ENCODE measurements around the gene DSCAML1. TPM values are rescaled to one million over a fixed set of nuclear protein-coding genes. Genes with fewer than 3 reads are reported as not detected.

Gene DSCAML1
- total RNA-seq, 1 experiment from 2014 or later = 0.15 TPM

GRCh38 chr11:117413616-117414015 is 383.4 kb downstream of the DSCAML1 start:
- no peak overlapping the region for H4K5ac ChIP-seq (ENCODE audit: insufficient read length, low read depth, low read length)
- Mint-ChIP-seq H3K4me3 (no peak overlapping the region; a peak in 1 of 5 replicates), H3K27me3 (ENCODE audit: low read depth) (peaks cover 4% of the 10 kb centered on the region), H3K27ac (no peak overlapping the region; a peak in 1 of 7 replicates), H3K4me1 (peaks cover 17 to 20% of the 10 kb centered on the region in 2 experiments), H3K36me3 (ENCODE audit: insufficient read depth in 1 of 3, low read depth in 3 of 3) (peaks cover 9 to 13% (median 12%) of the 10 kb centered on the region in 3 experiments; a peak in 6 of 7 replicates), H3K9me3 (no peaks in the 10 kb centered on the region)
- H2AK5ac ChIP-seq (ENCODE audit: insufficient read length, low read length) = no peak overlapping the region
- H4K8ac ChIP-seq (replicated peaks; ENCODE audit: insufficient read length, low read depth, low read length) = no peak overlapping the region
- H2BK15ac ChIP-seq (ENCODE audit: low read depth, low read length) = no peak overlapping the region
- no peak overlapping the region for H3T11ph ChIP-seq (ENCODE audit: low read length)
- no peak overlapping the region for H2BK120ac ChIP-seq (ENCODE audit: low read depth, low read length, poor library complexity, severe bottlenecking)
- H3K9me3 ChIP-seq (ENCODE audit: control insufficient read depth, low read depth, low read length) = no peaks in the 10 kb centered on the region
- no peak overlapping the region for H3K56ac ChIP-seq (ENCODE audit: insufficient read length, low read depth, low read length)
- DNase-seq = no peak
- H2BK5ac ChIP-seq (ENCODE audit: insufficient read length, low read length) = no peak overlapping the region
- H4K91ac ChIP-seq (ENCODE audit: insufficient read length, low read depth, low read length) = no peak overlapping the region
- no peak overlapping the region for H3K4ac ChIP-seq (ENCODE audit: low read depth, low read length)
- no CpG with 5 or more reads among the region's 7 CpGs for WGBS (ENCODE audit: extremely low coverage, insufficient read length, low lambda C conversion rate)
- H2AFZ ChIP-seq (ENCODE audit: low read length) = no peak overlapping the region
- H2BK12ac ChIP-seq (ENCODE audit: insufficient read length, low read depth, low read length) = no peak overlapping the region
- H3K4me1 ChIP-seq (ENCODE audit: insufficient read depth, low read length) = no peaks in the 10 kb centered on the region; the same call in 1 of the 2 replicates
- no peaks in the 10 kb centered on the region for H3K23me2 ChIP-seq (ENCODE audit: insufficient read length, low read depth, low read length, poor library complexity, severe bottlenecking)
- no peaks in the 10 kb centered on the region for H3K79me1 ChIP-seq (ENCODE audit: insufficient read depth, low read depth, low read length, poor library complexity, severe bottlenecking)
- H2BK20ac ChIP-seq (ENCODE audit: low read depth, low read length, poor library complexity, severe bottlenecking) = no peak overlapping the region
- no peaks in the 10 kb centered on the region for H3K79me2 ChIP-seq (ENCODE audit: insufficient read depth, low read length)
- no peak overlapping the region for H3K4me2 ChIP-seq (ENCODE audit: insufficient read depth, insufficient read length, low read length)
- H3K9ac ChIP-seq (ENCODE audit: extremely low read depth, insufficient read length, low read length) = no peak overlapping the region
- no peak overlapping the region for H3K23ac ChIP-seq (ENCODE audit: insufficient read length, low read depth, low read length)
- H3K27me3 ChIP-seq (ENCODE audit: insufficient read depth, low read length) = no peaks in the 10 kb centered on the region
- H3K27ac ChIP-seq (ENCODE audit: insufficient read length, low read depth, low read length) = no peak overlapping the region
- H3K14ac ChIP-seq (ENCODE audit: insufficient read depth, low read length) = no peak overlapping the region
- no peak for TF ChIP-seq CTCF (conservative IDR thresholded peaks at IDR 0.05)
- H3K18ac ChIP-seq (ENCODE audit: insufficient read length, low read depth, low read length) = no peak overlapping the region
- no peaks in the 10 kb centered on the region for H4K20me1 ChIP-seq (ENCODE audit: control insufficient read depth, insufficient read depth, insufficient read length)

All from H9 (cell line).